NCI-H510A (cell line): ENCODE measurements around the gene TEX48.

Experiments used
- DNase-seq: peaks from one replicate; lab custom pipeline; 2025; lab: John Stamatoyannopoulos, UW

Gene TEX48

GRCh38 chr9:114621561-114621960 lies 60.4 kb downstream of the TEX48 start:
- no peak for DNase-seq

GRCh38 chr9:114619191-114619761 lies 62.7 kb downstream of the TEX48 start:
- no peak for DNase-seq

- DNase-seq = no peak
Measured at GRCh38 chr9:114616684-114617520, 65.1 kb downstream of the TEX48 start.
